ENCODE measurements around the gene KMT5C.

The KMT5C gene

GRCh38 chr19:55345818-55346724, 6.4 kb downstream of the KMT5C start:
- peaks cover 7 to 11% of the 10 kb centered on the region in 2 donors for H3K4me1 ChIP-seq (ENCODE audit: control insufficient read depth in 1 of 2, insufficient read depth in 2 of 2, low read length in 2 of 2)
- H3K9me3 ChIP-seq (ENCODE audit: control insufficient read depth in 1 of 2, low read length in 2 of 2) = no peaks in the 10 kb centered on the region
- H3K4me3 ChIP-seq (ENCODE audit: low read depth in 1 of 2, low read length in 2 of 2) = no peak overlapping the region
- H3K9ac ChIP-seq (ENCODE audit: low read depth in 1 of 2, low read length in 2 of 2) = no peak overlapping the region
- no peak overlapping the region for H3K27ac ChIP-seq (ENCODE audit: low read depth, low read length)
- H3K36me3 ChIP-seq (ENCODE audit: control insufficient read depth in 1 of 2, insufficient read depth in 2 of 2, low read length in 2 of 2) = peaks cover 5 to 15% of the 10 kb centered on the region in 2 donors
- H3K27me3 ChIP-seq (ENCODE audit: control insufficient read depth in 1 of 2, insufficient read depth in 2 of 2, low read length in 2 of 2) = peaks cover 0 to 2% of the 10 kb centered on the region in 2 donors

GRCh38 chr19:55346725-55347441, 7.2 kb downstream of the KMT5C start:
- no peaks in the 10 kb centered on the region for H3K9me3 ChIP-seq (ENCODE audit: control insufficient read depth in 1 of 2, low read length in 2 of 2)
- H3K4me1 ChIP-seq (ENCODE audit: control insufficient read depth in 1 of 2, insufficient read depth in 2 of 2, low read length in 2 of 2) = peaks cover 8 to 10% of the 10 kb centered on the region in 2 donors
- no peak overlapping the region for H3K27ac ChIP-seq (ENCODE audit: low read depth, low read length)
- peaks cover 5 to 15% of the 10 kb centered on the region in 2 donors for H3K36me3 ChIP-seq (ENCODE audit: control insufficient read depth in 1 of 2, insufficient read depth in 2 of 2, low read length in 2 of 2)
- H3K4me3 ChIP-seq (ENCODE audit: low read depth in 1 of 2, low read length in 2 of 2) = no peak overlapping the region
- H3K27me3 ChIP-seq (ENCODE audit: control insufficient read depth in 1 of 2, insufficient read depth in 2 of 2, low read length in 2 of 2) = peaks cover 5 to 10% of the 10 kb centered on the region in 2 donors
- H3K9ac ChIP-seq (ENCODE audit: low read depth in 1 of 2, low read length in 2 of 2) = no peak overlapping the region

GRCh38 chr19:55347442-55348009, 7.8 kb downstream of the KMT5C start:
- Histone ChIP-seq H3K9me3 (ENCODE audit: control insufficient read depth in 1 of 2, low read length in 2 of 2) (no peaks in the 10 kb centered on the region), H3K4me3 (ENCODE audit: low read depth in 1 of 2, low read length in 2 of 2) (no peak overlapping the region), H3K27me3 (ENCODE audit: control insufficient read depth in 1 of 2, insufficient read depth in 2 of 2, low read length in 2 of 2) (peaks cover 11 to 16% of the 10 kb centered on the region in 2 donors), H3K36me3 (ENCODE audit: control insufficient read depth in 1 of 2, insufficient read depth in 2 of 2, low read length in 2 of 2) (peaks cover 5 to 15% of the 10 kb centered on the region in 2 donors), H3K27ac (ENCODE audit: low read depth, low read length) (no peak overlapping the region), H3K4me1 (ENCODE audit: control insufficient read depth in 1 of 2, insufficient read depth in 2 of 2, low read length in 2 of 2) (peaks cover 15% of the 10 kb centered on the region in 2 donors), H3K9ac (ENCODE audit: low read depth in 1 of 2, low read length in 2 of 2) (no peak overlapping the region)

- Histone ChIP-seq H3K9me3 (ENCODE audit: control insufficient read depth in 1 of 2, low read length in 2 of 2) (no peaks in the 10 kb centered on the region), H3K9ac (ENCODE audit: low read depth in 1 of 2, low read length in 2 of 2) (no peak overlapping the region), H3K4me1 (ENCODE audit: control insufficient read depth in 1 of 2, insufficient read depth in 2 of 2, low read length in 2 of 2) (peaks cover 22 to 23% of the 10 kb centered on the region in 2 donors), H3K27ac (ENCODE audit: low read depth, low read length) (no peak overlapping the region), H3K4me3 (ENCODE audit: low read depth in 1 of 2, low read length in 2 of 2) (no peak overlapping the region), H3K36me3 (ENCODE audit: control insufficient read depth in 1 of 2, insufficient read depth in 2 of 2, low read length in 2 of 2) (peaks cover 4 to 10% of the 10 kb centered on the region in 2 donors), H3K27me3 (ENCODE audit: control insufficient read depth in 1 of 2, insufficient read depth in 2 of 2, low read length in 2 of 2) (peaks cover 21 to 26% of the 10 kb centered on the region in 2 donors)
Observed at GRCh38 chr19:55348317-55349034, 8.8 kb downstream of the KMT5C start.

- H3K27ac ChIP-seq (ENCODE audit: low read depth, low read length) = no peak overlapping the region
Observed at GRCh38 chr19:55350620-55351315, 11.1 kb downstream of the KMT5C start.

GRCh38 chr19:55352040-55352439, 12.4 kb downstream of the KMT5C start:
- peaks cover 27 to 34% of the 10 kb centered on the region in 2 donors for H3K27me3 ChIP-seq (ENCODE audit: control insufficient read depth in 1 of 2, insufficient read depth in 2 of 2, low read length in 2 of 2)
- no peaks in the 10 kb centered on the region for H3K9me3 ChIP-seq (ENCODE audit: control insufficient read depth in 1 of 2, low read length in 2 of 2)
- no peak overlapping the region for H3K27ac ChIP-seq (ENCODE audit: low read depth, low read length)
- H3K4me1 ChIP-seq (ENCODE audit: control insufficient read depth in 1 of 2, insufficient read depth in 2 of 2, low read length in 2 of 2) = peaks cover 17 to 28% of the 10 kb centered on the region in 2 donors
- H3K4me3 ChIP-seq (ENCODE audit: low read depth in 1 of 2, low read length in 2 of 2) = no peak overlapping the region
- H3K9ac ChIP-seq (ENCODE audit: low read depth in 1 of 2, low read length in 2 of 2) = no peak overlapping the region
- H3K36me3 ChIP-seq (ENCODE audit: control insufficient read depth in 1 of 2, insufficient read depth in 2 of 2, low read length in 2 of 2) = no peaks in the 10 kb centered on the region

More at GRCh38 chr19:55350620-55351315, 11.1 kb downstream of the KMT5C start:
- peaks cover 27 to 32% of the 10 kb centered on the region in 2 donors for H3K27me3 ChIP-seq (ENCODE audit: control insufficient read depth in 1 of 2, insufficient read depth in 2 of 2, low read length in 2 of 2)
- peaks cover 20 to 28% of the 10 kb centered on the region in 2 donors for H3K4me1 ChIP-seq (ENCODE audit: control insufficient read depth in 1 of 2, insufficient read depth in 2 of 2, low read length in 2 of 2)
- H3K36me3 ChIP-seq (ENCODE audit: control insufficient read depth in 1 of 2, insufficient read depth in 2 of 2, low read length in 2 of 2) = peaks cover 0 to 3% of the 10 kb centered on the region in 2 donors
- H3K9me3 ChIP-seq (ENCODE audit: control insufficient read depth in 1 of 2, low read length in 2 of 2) = no peaks in the 10 kb centered on the region
- no peak overlapping the region for H3K9ac ChIP-seq (ENCODE audit: low read depth in 1 of 2, low read length in 2 of 2)
- H3K4me3 ChIP-seq (ENCODE audit: low read depth in 1 of 2, low read length in 2 of 2) = no peak overlapping the region

- Histone ChIP-seq H3K27me3 (ENCODE audit: control insufficient read depth in 1 of 2, insufficient read depth in 2 of 2, low read length in 2 of 2) (peaks cover 27 to 36% of the 10 kb centered on the region in 2 donors), H3K4me3 (ENCODE audit: low read depth in 1 of 2, low read length in 2 of 2) (no peak overlapping the region), H3K36me3 (ENCODE audit: control insufficient read depth in 1 of 2, insufficient read depth in 2 of 2, low read length in 2 of 2) (no peaks in the 10 kb centered on the region), H3K9ac (ENCODE audit: low read depth in 1 of 2, low read length in 2 of 2) (no peak overlapping the region), H3K4me1 (ENCODE audit: control insufficient read depth in 1 of 2, insufficient read depth in 2 of 2, low read length in 2 of 2) (peaks cover 17 to 28% of the 10 kb centered on the region in 2 donors), H3K9me3 (ENCODE audit: control insufficient read depth in 1 of 2, low read length in 2 of 2) (no peaks in the 10 kb centered on the region), H3K27ac (ENCODE audit: low read depth, low read length) (no peak overlapping the region)
Observed at GRCh38 chr19:55352549-55353145, 13.0 kb downstream of the KMT5C start.

GRCh38 chr19:55353356-55353802, 13.7 kb downstream of the KMT5C start:
- Histone ChIP-seq H3K9me3 (ENCODE audit: control insufficient read depth in 1 of 2, low read length in 2 of 2) (no peaks in the 10 kb centered on the region), H3K4me1 (ENCODE audit: control insufficient read depth in 1 of 2, insufficient read depth in 2 of 2, low read length in 2 of 2) (peaks cover 17 to 28% of the 10 kb centered on the region in 2 donors), H3K4me3 (ENCODE audit: low read depth in 1 of 2, low read length in 2 of 2) (peak overlapping the region; percentile 48 to 63), H3K27ac (ENCODE audit: low read depth, low read length) (no peak overlapping the region), H3K27me3 (ENCODE audit: control insufficient read depth in 1 of 2, insufficient read depth in 2 of 2, low read length in 2 of 2) (peaks cover 27 to 36% of the 10 kb centered on the region in 2 donors), H3K9ac (ENCODE audit: low read depth in 1 of 2, low read length in 2 of 2) (no peak overlapping the region), H3K36me3 (ENCODE audit: control insufficient read depth in 1 of 2, insufficient read depth in 2 of 2, low read length in 2 of 2) (no peaks in the 10 kb centered on the region)

Data from duodenal mucosa (tissue), 2 donors.